GM21619 (cell line): ENCODE data around the gene ST6GALNAC6.
"Not testable (repeated sequence)": the region's sequence is repeated elsewhere in the genome, so short reads cannot be mapped to it uniquely, and the experiment has no call there.

ENCODE experiments used
- ATAC-seq: cut with Tn5 transposase; IDR thresholded peaks from one replicate; pipeline ENCODE4 v1.9.1; 2021; ENCODE audit not compliant: unreplicated experiment

ST6GALNAC6 gene

GRCh38 chr9:127896395-127897192, 2.8 kb downstream of the ST6GALNAC6 start:
- no peak for ATAC-seq

- ATAC-seq = no peak
Observed at GRCh38 chr9:127895811-127896210, 3.6 kb downstream of the ST6GALNAC6 start.

- no peak for ATAC-seq
Observed at GRCh38 chr9:127893392-127893791, 6.0 kb downstream of the ST6GALNAC6 start.

- no peak for ATAC-seq
Observed at GRCh38 chr9:127892831-127893230, 6.6 kb downstream of the ST6GALNAC6 start.

- ATAC-seq = no peak
Observed at GRCh38 chr9:127890053-127890452, 9.3 kb downstream of the ST6GALNAC6 start.

- no peak for ATAC-seq
Observed at GRCh38 chr9:127887792-127888191, 11.6 kb downstream of the ST6GALNAC6 start.

GRCh38 chr9:127886401-127886972, 12.9 kb downstream of the ST6GALNAC6 start:
- no peak for ATAC-seq

- ATAC-seq = no peak
Observed at GRCh38 chr9:127885508-127886281, 13.7 kb downstream of the ST6GALNAC6 start.

- ATAC-seq = no peak
Observed at GRCh38 chr9:127884976-127885490, 14.4 kb downstream of the ST6GALNAC6 start.

- no peak for ATAC-seq
Observed at GRCh38 chr9:127884427-127884911, 14.9 kb downstream of the ST6GALNAC6 start.

- ATAC-seq = no peak
Observed at GRCh38 chr9:127883959-127884358, 15.4 kb downstream of the ST6GALNAC6 start.

- ATAC-seq = not testable (repeated sequence)
Observed at GRCh38 chr9:127881715-127882114, 17.7 kb downstream of the ST6GALNAC6 start.

- ATAC-seq = no peak
Observed at GRCh38 chr9:127880143-127880542, 19.3 kb downstream of the ST6GALNAC6 start.

- no peak for ATAC-seq
Observed at GRCh38 chr9:127878652-127879390, 20.6 kb downstream of the ST6GALNAC6 start.

GRCh38 chr9:127878001-127878651, 21.3 kb downstream of the ST6GALNAC6 start:
- ATAC-seq = no peak

- ATAC-seq = no peak
Observed at GRCh38 chr9:127877566-127877998, 21.8 kb downstream of the ST6GALNAC6 start, which contains the start of gene AK1. AK1 (minus strand) TSS chr9:127877675; CDS start chr9:127874617, 3,058 bp downstream.

GRCh38 chr9:127876764-127877562, 22.4 kb downstream of the ST6GALNAC6 start:
- ATAC-seq = no peak

- no peak for ATAC-seq
Observed at GRCh38 chr9:127876026-127876763, 23.2 kb downstream of the ST6GALNAC6 start.
